ENCODE measurements around the gene KLHL22. TPM values are rescaled to one million over a fixed set of nuclear protein-coding genes. Genes with fewer than 3 reads are reported as not detected.

KLHL22 gene
- total RNA-seq, 1 experiment from 2014 or later, result 36.2 TPM

- intact Hi-C loops (cut with micrococcal nuclease; ENCODE audit: unreplicated experiment), result no loop called here
- Histone ChIP-seq H3K36me3 (ENCODE audit: insufficient read depth, low read length, poor library complexity, severe bottlenecking) (peaks cover 5% of the 10 kb centered on the region), H3K4me3 (ENCODE audit: low read depth, low read length, poor library complexity, severe bottlenecking) (peak within 1 kb of the TSS; percentile 49), H3K27ac (ENCODE audit: low read depth, low read length, poor library complexity, severe bottlenecking) (no peak within 1 kb of the TSS), H3K4me1 (ENCODE audit: insufficient read depth, low read length, poor library complexity, severe bottlenecking) (peaks cover 9% of the 10 kb centered on the region), H3K9me3 (ENCODE audit: low read depth, low read length, poor library complexity, severe bottlenecking) (no peaks in the 10 kb centered on the region), H3K27me3 (replicated peaks; ENCODE audit: insufficient read depth, low read depth, low read length, poor library complexity) (peaks cover 10% of the 10 kb centered on the region)
- BruUV-seq (replicated peaks), result no TSS peak
- TF ChIP-seq EZH2 (IDR thresholded peaks at IDR 0.05; ENCODE audit: borderline replicate concordance, low read depth, low read length, poor library complexity, severe bottlenecking), result no peak
- TF ChIP-seq, protein P1, sequence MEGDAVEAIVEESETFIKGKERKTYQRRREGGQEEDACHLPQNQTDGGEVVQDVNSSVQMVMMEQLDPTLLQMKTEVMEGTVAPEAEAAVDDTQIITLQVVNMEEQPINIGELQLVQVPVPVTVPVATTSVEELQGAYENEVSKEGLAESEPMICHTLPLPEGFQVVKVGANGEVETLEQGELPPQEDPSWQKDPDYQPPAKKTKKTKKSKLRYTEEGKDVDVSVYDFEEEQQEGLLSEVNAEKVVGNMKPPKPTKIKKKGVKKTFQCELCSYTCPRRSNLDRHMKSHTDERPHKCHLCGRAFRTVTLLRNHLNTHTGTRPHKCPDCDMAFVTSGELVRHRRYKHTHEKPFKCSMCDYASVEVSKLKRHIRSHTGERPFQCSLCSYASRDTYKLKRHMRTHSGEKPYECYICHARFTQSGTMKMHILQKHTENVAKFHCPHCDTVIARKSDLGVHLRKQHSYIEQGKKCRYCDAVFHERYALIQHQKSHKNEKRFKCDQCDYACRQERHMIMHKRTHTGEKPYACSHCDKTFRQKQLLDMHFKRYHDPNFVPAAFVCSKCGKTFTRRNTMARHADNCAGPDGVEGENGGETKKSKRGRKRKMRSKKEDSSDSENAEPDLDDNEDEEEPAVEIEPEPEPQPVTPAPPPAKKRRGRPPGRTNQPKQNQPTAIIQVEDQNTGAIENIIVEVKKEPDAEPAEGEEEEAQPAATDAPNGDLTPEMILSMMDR (conservative IDR thresholded peaks at IDR 0.05; ENCODE audit: low read depth, low read length), result no peak
- ChIA-PET CTCF (no interaction called here), POLR2A (ENCODE audit: low non-redundant PET) (no interaction called here)
- no peak for DNase-seq (ENCODE audit: low spot score)
Observed at GRCh38 chr22:20437613-20438426, 57.8 kb downstream of the KLHL22 start, which contains the start of gene SCARF2. SCARF2 (minus strand) TSS chr22:20437825; CDS start chr22:20437754, 71 bp downstream.

- DNase-seq (ENCODE audit: low spot score), result no peak
- no peak overlapping the region for H3K27ac ChIP-seq (ENCODE audit: low read depth, low read length, poor library complexity, severe bottlenecking)
- BruUV-seq (replicated peaks), result no TSS peak
- TF ChIP-seq, protein P1 (conservative IDR thresholded peaks at IDR 0.05; ENCODE audit: low read depth, low read length), result no peak
- TF ChIP-seq EZH2 (IDR thresholded peaks at IDR 0.05; ENCODE audit: borderline replicate concordance, low read depth, low read length, poor library complexity, severe bottlenecking), result peak; percentile 38
- peaks cover 10% of the 10 kb centered on the region for H3K27me3 ChIP-seq (replicated peaks; ENCODE audit: insufficient read depth, low read depth, low read length, poor library complexity)
- H3K36me3 ChIP-seq (ENCODE audit: insufficient read depth, low read length, poor library complexity, severe bottlenecking), result peaks cover 2% of the 10 kb centered on the region
- CTCF ChIA-PET, result no interaction called here
- POLR2A ChIA-PET (ENCODE audit: low non-redundant PET), result no interaction called here
- intact Hi-C loops (cut with micrococcal nuclease; ENCODE audit: unreplicated experiment), result no loop called here
- peaks cover 9% of the 10 kb centered on the region for H3K4me1 ChIP-seq (ENCODE audit: insufficient read depth, low read length, poor library complexity, severe bottlenecking)
- H3K9me3 ChIP-seq (ENCODE audit: low read depth, low read length, poor library complexity, severe bottlenecking), result no peaks in the 10 kb centered on the region
- H3K4me3 ChIP-seq (ENCODE audit: low read depth, low read length, poor library complexity, severe bottlenecking), result peak overlapping the region; percentile 49
Observed at GRCh38 chr22:20436768-20437612, 58.6 kb downstream of the KLHL22 start.

GRCh38 chr22:20436307-20436767, 59.3 kb downstream of the KLHL22 start:
- no peaks in the 10 kb centered on the region for H3K36me3 ChIP-seq (ENCODE audit: insufficient read depth, low read length, poor library complexity, severe bottlenecking)
- peaks cover 9% of the 10 kb centered on the region for H3K4me1 ChIP-seq (ENCODE audit: insufficient read depth, low read length, poor library complexity, severe bottlenecking)
- ChIA-PET CTCF (no interaction called here), POLR2A (ENCODE audit: low non-redundant PET) (no interaction called here)
- intact Hi-C loops (cut with micrococcal nuclease; ENCODE audit: unreplicated experiment), result no loop called here
- H3K27me3 ChIP-seq (replicated peaks; ENCODE audit: insufficient read depth, low read depth, low read length, poor library complexity), result peaks cover 10% of the 10 kb centered on the region
- no TSS peak for BruUV-seq (replicated peaks)
- no peaks in the 10 kb centered on the region for H3K9me3 ChIP-seq (ENCODE audit: low read depth, low read length, poor library complexity, severe bottlenecking)
- peak overlapping the region; percentile 49 for H3K4me3 ChIP-seq (ENCODE audit: low read depth, low read length, poor library complexity, severe bottlenecking)
- TF ChIP-seq, protein P1 (conservative IDR thresholded peaks at IDR 0.05; ENCODE audit: low read depth, low read length), result no peak
- peak; percentile 46 for TF ChIP-seq EZH2 (IDR thresholded peaks at IDR 0.05; ENCODE audit: borderline replicate concordance, low read depth, low read length, poor library complexity, severe bottlenecking)
- peak; percentile 35 for DNase-seq (ENCODE audit: low spot score)
- H3K27ac ChIP-seq (ENCODE audit: low read depth, low read length, poor library complexity, severe bottlenecking), result no peak overlapping the region
